GM19397 (cell line): Measurements from ENCODE around the gene CCDC150.
"Not testable (repeated sequence)": the region's sequence is repeated elsewhere in the genome, so short reads cannot be mapped to it uniquely, and the experiment has no call there.

Experiments
- ATAC-seq: cut with Tn5 transposase; IDR thresholded peaks from one replicate; pipeline ENCODE4 v1.9.1; 2021; ENCODE audit warnings: mild to moderate bottlenecking, moderate library complexity; ENCODE audit not compliant: unreplicated experiment

Gene CCDC150

GRCh38 chr2:196630531-196630930 is 9.0 kb upstream of the CCDC150 start:
- ATAC-seq: no peak

GRCh38 chr2:196635156-196635555 is 4.4 kb upstream of the CCDC150 start:
- ATAC-seq: no peak

- no peak for ATAC-seq
Measured at GRCh38 chr2:196638765-196639164, 750 bp upstream of the CCDC150 start.

- ATAC-seq: no peak
Measured at GRCh38 chr2:196640031-196640548, 575 bp downstream of the CCDC150 start.

GRCh38 chr2:196649202-196649601 is 9.7 kb downstream of the CCDC150 start:
- no peak for ATAC-seq

GRCh38 chr2:196651387-196652094 is 12.0 kb downstream of the CCDC150 start:
- ATAC-seq: no peak

- ATAC-seq: no peak
Measured at GRCh38 chr2:196652869-196653268, 13.4 kb downstream of the CCDC150 start.

GRCh38 chr2:196653843-196654242 is 14.3 kb downstream of the CCDC150 start:
- no peak for ATAC-seq

- no peak for ATAC-seq
Measured at GRCh38 chr2:196655761-196656160, 16.2 kb downstream of the CCDC150 start.

GRCh38 chr2:196657333-196657732 is 17.8 kb downstream of the CCDC150 start:
- no peak for ATAC-seq

- no peak for ATAC-seq
Measured at GRCh38 chr2:196659844-196660243, 20.3 kb downstream of the CCDC150 start.

- ATAC-seq: no peak
Measured at GRCh38 chr2:196660244-196660643, 20.7 kb downstream of the CCDC150 start.

- ATAC-seq: no peak
Measured at GRCh38 chr2:196670342-196670741, 30.8 kb downstream of the CCDC150 start.

- ATAC-seq: no peak
Measured at GRCh38 chr2:196675963-196676362, 36.4 kb downstream of the CCDC150 start.

- no peak for ATAC-seq
Measured at GRCh38 chr2:196677404-196677803, 37.9 kb downstream of the CCDC150 start.

- no peak for ATAC-seq
Measured at GRCh38 chr2:196679368-196679767, 39.9 kb downstream of the CCDC150 start.

GRCh38 chr2:196681510-196681909 is 42.0 kb downstream of the CCDC150 start:
- ATAC-seq: no peak

- no peak for ATAC-seq
Measured at GRCh38 chr2:196685792-196686191, 46.3 kb downstream of the CCDC150 start.

GRCh38 chr2:196686737-196687136 is 47.2 kb downstream of the CCDC150 start:
- ATAC-seq: not testable (repeated sequence)

- ATAC-seq: no peak
Measured at GRCh38 chr2:196696423-196697079, 57.0 kb downstream of the CCDC150 start.

- ATAC-seq: no peak
Measured at GRCh38 chr2:196697825-196698224, 58.3 kb downstream of the CCDC150 start.

GRCh38 chr2:196702641-196703040 is 63.1 kb downstream of the CCDC150 start:
- no peak for ATAC-seq
